ENCODE results near the gene FMN2.

- TF ChIP-seq CTCF (IDR thresholded peaks at IDR 0.05) (no peak), POLR2A (IDR thresholded peaks at IDR 0.05) (no peak)
Observed at GRCh38 chr1:240349695-240350094, 258.0 kb downstream of the FMN2 start.

Measured in lower leg skin (tissue), 3 donors.